ENCODE results near the gene RNASE13.

Gene RNASE13

DNA sequence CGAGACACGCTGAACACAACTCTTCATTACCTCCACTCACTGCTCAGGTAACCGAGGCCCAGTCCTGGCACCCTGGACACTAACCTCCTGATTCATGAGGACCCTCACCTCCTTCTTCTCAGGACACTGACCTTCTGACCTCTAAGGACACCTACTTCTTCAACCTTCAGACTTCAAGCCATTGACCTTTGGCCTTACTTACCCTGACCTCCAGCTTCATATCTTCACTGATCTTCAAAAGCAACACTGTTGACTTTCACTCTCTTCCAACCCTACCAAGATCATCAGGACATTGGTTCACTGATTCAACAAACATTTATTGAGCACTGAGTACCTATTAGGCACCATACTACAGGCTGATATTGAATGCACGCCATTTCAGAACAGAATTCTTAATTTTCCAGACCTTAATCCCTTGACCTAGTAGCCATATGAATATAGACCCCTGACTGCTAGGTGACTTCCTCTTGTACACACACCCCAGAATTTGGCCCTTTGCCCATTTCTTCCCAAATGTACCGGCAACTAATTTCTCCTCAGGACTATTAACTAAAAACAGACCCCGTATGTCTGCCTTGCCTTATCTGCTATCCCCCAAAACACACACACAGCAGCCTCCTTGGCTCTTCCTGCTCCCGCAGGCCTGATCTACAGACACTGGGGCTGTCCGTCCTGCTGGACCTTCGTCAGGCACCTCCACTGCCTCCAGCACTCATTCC, 41.3 kb upstream of the RNASE13 start:
- TF ChIP-seq, protein P1, sequence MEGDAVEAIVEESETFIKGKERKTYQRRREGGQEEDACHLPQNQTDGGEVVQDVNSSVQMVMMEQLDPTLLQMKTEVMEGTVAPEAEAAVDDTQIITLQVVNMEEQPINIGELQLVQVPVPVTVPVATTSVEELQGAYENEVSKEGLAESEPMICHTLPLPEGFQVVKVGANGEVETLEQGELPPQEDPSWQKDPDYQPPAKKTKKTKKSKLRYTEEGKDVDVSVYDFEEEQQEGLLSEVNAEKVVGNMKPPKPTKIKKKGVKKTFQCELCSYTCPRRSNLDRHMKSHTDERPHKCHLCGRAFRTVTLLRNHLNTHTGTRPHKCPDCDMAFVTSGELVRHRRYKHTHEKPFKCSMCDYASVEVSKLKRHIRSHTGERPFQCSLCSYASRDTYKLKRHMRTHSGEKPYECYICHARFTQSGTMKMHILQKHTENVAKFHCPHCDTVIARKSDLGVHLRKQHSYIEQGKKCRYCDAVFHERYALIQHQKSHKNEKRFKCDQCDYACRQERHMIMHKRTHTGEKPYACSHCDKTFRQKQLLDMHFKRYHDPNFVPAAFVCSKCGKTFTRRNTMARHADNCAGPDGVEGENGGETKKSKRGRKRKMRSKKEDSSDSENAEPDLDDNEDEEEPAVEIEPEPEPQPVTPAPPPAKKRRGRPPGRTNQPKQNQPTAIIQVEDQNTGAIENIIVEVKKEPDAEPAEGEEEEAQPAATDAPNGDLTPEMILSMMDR (IDR thresholded peaks at IDR 0.05; ENCODE audit: low read depth, low read length) = no peak
- no peak overlapping the region for H3K4me3 ChIP-seq (ENCODE audit: low read depth, low read length)

DNA sequence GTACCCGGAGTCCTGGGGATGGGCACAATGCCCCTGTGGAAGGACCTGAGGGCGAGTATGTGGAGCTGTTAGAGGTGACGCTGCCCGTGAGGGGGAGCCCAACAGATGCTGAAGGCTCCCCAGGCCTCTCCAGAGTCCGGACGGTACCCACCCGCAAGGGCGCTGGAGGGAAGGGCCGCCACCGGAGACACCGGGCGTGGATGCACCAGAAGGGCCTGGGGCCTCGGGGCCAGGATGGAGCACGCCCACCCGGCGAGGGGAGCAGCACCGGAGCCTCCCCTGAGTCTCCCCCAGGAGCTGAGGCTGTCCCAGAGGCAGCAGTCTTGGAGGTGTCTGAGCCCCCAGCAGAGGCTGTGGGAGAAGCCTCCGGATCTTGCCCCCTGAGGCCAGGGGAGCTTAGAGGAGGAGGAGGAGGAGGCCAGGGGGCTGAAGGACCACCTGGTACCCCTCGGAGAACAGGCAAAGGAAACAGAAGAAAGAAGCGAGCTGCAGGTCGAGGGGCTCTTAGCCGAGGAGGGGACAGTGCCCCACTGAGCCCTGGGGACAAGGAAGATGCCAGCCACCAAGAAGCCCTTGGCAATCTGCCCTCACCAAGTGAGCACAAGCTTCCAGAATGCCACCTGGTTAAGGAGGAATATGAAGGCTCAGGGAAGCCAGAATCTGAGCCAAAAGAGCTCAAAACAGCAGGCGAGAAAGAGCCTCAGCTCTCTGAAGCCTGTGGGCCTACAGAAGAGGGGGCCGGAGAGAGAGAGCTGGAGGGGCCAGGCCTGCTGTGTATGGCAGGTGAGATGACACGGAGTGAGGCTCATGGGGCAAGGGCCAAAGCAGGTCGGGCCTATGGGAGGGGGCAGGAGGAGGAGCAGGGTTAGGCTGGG, 40.0 kb upstream of the RNASE13 start:
- H3K4me3 ChIP-seq (ENCODE audit: low read depth, low read length) = no peak overlapping the region
- TF ChIP-seq, protein P1 (IDR thresholded peaks at IDR 0.05; ENCODE audit: low read depth, low read length) = no peak

DNA sequence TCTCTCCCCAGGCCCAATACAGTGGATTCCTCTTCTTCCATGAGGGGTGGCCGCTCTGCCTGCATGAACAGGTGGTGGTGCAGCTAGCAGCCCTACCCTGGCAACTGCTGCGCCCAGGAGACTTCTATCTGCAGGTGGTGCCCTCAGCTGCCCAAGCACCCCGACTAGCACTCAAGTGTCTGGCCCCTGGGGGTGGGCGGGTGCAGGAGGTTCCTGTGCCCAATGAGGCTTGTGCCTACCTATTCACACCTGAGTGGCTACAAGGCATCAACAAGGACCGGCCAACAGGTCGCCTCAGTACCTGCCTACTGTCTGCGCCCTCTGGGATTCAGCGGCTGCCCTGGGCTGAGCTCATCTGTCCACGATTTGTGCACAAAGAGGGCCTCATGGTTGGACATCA, 39.3 kb upstream of the RNASE13 start:
- no peak overlapping the region for H3K4me3 ChIP-seq (ENCODE audit: low read depth, low read length)
- TF ChIP-seq, protein P1 (IDR thresholded peaks at IDR 0.05; ENCODE audit: low read depth, low read length) = no peak

DNA sequence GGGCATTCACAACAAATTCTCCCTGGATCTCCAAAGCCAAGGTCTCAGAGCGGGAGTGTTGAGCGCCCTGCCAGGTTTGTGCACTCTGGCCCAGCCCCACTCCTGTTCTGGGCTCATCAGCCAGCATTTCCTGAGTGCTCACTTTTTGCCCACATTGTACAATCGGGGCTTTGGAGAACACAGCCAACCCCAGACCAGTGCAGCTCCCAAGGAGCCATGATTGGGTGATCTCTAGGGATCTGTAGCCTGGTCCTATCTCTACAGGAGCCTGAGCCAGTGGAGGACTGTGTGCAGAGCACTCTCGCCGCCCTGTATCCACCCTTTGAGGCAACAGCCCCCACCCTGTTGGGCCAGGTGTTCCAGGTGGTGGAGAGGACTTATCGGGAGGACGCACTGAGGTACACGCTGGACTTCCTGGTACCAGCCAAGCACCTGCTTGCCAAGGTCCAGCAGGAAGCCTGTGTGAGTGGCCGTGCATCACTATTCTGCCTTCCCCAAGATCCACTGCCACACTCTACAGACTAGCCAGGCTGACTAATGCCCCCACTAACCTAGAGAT, 38.3 kb upstream of the RNASE13 start:
- no peak overlapping the region for H3K4me3 ChIP-seq (ENCODE audit: low read depth, low read length)
- TF ChIP-seq, protein P1 (IDR thresholded peaks at IDR 0.05; ENCODE audit: low read depth, low read length) = no peak

DNA sequence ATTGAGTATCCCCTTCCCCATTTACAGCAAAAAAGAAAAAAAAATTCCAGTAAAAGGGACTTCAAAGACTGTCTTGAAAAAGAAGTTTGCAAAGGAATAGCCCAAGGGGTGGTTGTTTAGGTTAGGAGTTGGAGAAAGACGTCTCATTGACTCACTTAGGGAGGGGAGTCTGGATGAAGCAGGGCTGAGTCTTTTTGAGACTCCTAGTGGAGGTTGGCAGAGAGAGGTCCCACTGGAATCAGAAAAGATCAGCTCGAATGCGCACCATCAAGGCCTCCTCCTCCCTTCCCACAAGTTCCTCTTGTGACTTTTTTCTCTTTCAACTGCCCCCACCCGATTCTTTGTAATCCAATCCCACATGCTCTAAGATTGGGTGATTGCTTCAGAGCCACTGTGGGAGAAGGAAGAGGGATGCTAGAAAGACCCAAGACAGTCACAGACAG, 37.4 kb upstream of the RNASE13 start:
- TF ChIP-seq, protein P1 (IDR thresholded peaks at IDR 0.05; ENCODE audit: low read depth, low read length) = 0 out of 2 replicates have a peak, but pooled peaks have one; percentile 17
- H3K4me3 ChIP-seq (ENCODE audit: low read depth, low read length) = peak overlapping the region; percentile 82

DNA sequence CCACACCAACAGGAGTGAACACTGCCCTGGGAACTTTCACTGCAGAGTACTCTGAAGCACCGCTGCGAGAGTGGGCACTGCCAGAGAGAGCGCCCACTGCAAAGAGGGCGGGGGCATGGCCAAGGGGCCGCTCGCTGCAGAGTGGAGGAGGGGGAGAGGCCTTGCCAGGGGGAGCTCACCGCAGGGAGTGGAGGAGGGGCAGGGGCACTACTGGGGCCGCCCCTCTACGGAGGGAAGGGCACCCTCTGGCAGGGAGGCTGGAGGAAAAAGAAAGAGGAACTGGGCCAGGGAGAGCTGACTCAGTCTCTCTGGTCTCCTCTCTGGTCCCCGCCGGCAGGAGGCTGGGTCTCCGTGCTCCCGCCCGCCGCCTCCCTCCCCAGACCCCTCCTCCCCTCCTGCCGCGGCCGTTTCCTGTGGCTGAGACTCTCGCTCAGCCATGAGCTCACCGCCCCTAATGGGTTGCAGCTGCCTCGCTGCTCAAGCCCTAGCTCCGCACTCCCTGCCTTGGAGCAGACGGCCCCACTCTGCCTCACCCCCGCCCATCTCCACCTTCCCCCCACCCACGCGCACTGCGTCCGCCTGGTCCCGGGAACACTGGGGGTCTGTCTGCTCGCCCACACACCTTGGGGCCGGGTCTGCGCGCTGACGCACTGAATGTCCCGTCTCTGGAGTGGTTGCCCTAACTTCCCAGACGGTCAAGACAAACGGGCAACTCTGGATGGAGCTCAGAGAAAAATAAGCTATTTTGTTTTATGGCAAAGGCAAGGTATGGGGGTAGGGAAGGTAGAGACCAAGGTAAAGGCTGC, 36.8 kb upstream of the RNASE13 start:
- TF ChIP-seq, protein P1 (IDR thresholded peaks at IDR 0.05; ENCODE audit: low read depth, low read length) = no peak
- H3K4me3 ChIP-seq (ENCODE audit: low read depth, low read length) = peak overlapping the region; percentile 82
